HG03039 (cell line): ENCODE measurements around the gene C16orf87.

Source experiments
- ATAC-seq: cut with Tn5 transposase; IDR thresholded peaks from one replicate; pipeline ENCODE4 v1.9.1; 2021; ENCODE audit warnings: mild to moderate bottlenecking, moderate library complexity; ENCODE audit not compliant: unreplicated experiment

C16orf87 gene

GRCh38 chr16:46762583-46762982 is 68.4 kb downstream of the C16orf87 start:
- ATAC-seq: no peak

- ATAC-seq: no peak
These were observed 71.7 kb downstream of the C16orf87 start for GRCh38 chr16:46759309-46759708.

- no peak for ATAC-seq
These were observed 73.5 kb downstream of the C16orf87 start for GRCh38 chr16:46757339-46758050.

GRCh38 chr16:46756772-46757171 is 74.2 kb downstream of the C16orf87 start:
- no peak for ATAC-seq

- no peak for ATAC-seq
These were observed 78.0 kb downstream of the C16orf87 start for GRCh38 chr16:46753015-46753414.

- no peak for ATAC-seq
These were observed 79.6 kb downstream of the C16orf87 start for GRCh38 chr16:46751381-46751780.

- ATAC-seq: no peak
These were observed 81.9 kb downstream of the C16orf87 start for GRCh38 chr16:46748775-46749705.

GRCh38 chr16:46747777-46748651 is 83.0 kb downstream of the C16orf87 start, which contains the start of gene MYLK3:
Gene MYLK3 (minus strand): TSS chr16:46748344. CDS start chr16:46748193, 151 bp downstream.
- ATAC-seq: no peak

- ATAC-seq: no peak
These were observed 83.9 kb downstream of the C16orf87 start for GRCh38 chr16:46746821-46747776.
